Ascending aorta (tissue), 2 donors: ENCODE measurements around the gene GRIP2. TPM values are rescaled to one million over a fixed set of nuclear protein-coding genes. Genes with fewer than 3 reads are reported as not detected.
A peak's percentile ranks its signal among the peaks of the same experiment; 100 is the strongest.

ENCODE experiments used
- DNase-seq, 2 donors: peaks; one replicate each; pipeline ENCODE4 v3.0.0-alpha.2; 2019; ENCODE audit warnings: low spot score in 2 of 2
- H3K27ac ChIP-seq, 2 donors: fragments of 200-600 bp; sonication (generic); one replicate each; pipeline ENCODE4 v1.5.1; 2016 to 2017; ENCODE audit warnings: mild to moderate bottlenecking in 1 of 2
- H3K27me3 ChIP-seq: fragments of 200-600 bp; sonication (generic); one replicate; pipeline ENCODE4 v1.5.1; 2017
- H3K36me3 ChIP-seq, 2 donors: fragments of 200-600 bp; sonication (generic); one replicate each; pipeline ENCODE4 v1.5.1; 2016
- H3K4me1 ChIP-seq, 2 donors: fragments of 200-600 bp; sonication (generic); one replicate each; pipeline ENCODE4 v1.5.1; 2016 to 2017; ENCODE audit warnings: mild to moderate bottlenecking in 1 of 2
- H3K4me3 ChIP-seq, 2 donors: fragments of 200-600 bp; sonication (generic); one replicate each; pipeline ENCODE4 v1.5.1; 2016 to 2017; ENCODE audit warnings: mild to moderate bottlenecking in 1 of 2
- H3K9me3 ChIP-seq, 2 donors: fragments of 200-600 bp; sonication (generic); one replicate each; pipeline ENCODE4 v1.5.1; 2016
- CTCF ChIP-seq, 3 experiments: fragments of 200-600 bp in 2 of 3; fragments of 450-650 bp in 1 of 3; sonication (generic) in 2 of 3; IDR thresholded peaks; one replicate each; pipeline ENCODE4 v1.5.1; 2016 to 2019; ENCODE audit warnings: antibody characterized with exemption in 3 of 3, mild to moderate bottlenecking in 1 of 3, moderate library complexity in 1 of 3
- intact Hi-C: fragments of 100-400 bp; cut with DNase I; formaldehyde crosslinking; loops from one replicate; pipeline ENCODE4 v1.15.1; 2023
- total RNA-seq: library from RNA; depleted of rRNA; stranded (reverse); fragments of >200 nt; gene quantifications from one replicate; pipeline ENCODE4 v1.1.0, GENCODE V29; 2016

GRIP2 gene
- total RNA-seq, 1 donor from 2014 or later: 0.21 TPM

GRCh38 chr3:14452740-14453710 lies 87.1 kb downstream of the GRIP2 start:
- Histone ChIP-seq H3K4me3 (peak overlapping the region in 1 of 2 donors; percentile 2), H3K27me3 (no peaks in the 10 kb centered on the region), H3K4me1 (peaks cover 14 to 26% of the 10 kb centered on the region in 2 donors), H3K9me3 (no peaks in the 10 kb centered on the region), H3K27ac (peak overlapping the region; percentile 77 to 91), H3K36me3 (peaks cover 10 to 13% of the 10 kb centered on the region in 2 donors)
- intact Hi-C loops: loop anchor here (1.0 to 5.0 kb wide), 4 partner anchors 21 to 331 kb away; partner anchors contain the start of genes CHCHD4 and SLC6A6
- TF ChIP-seq CTCF (IDR thresholded peaks at IDR 0.05): no peak
- peak; percentile 88 to 96 for DNase-seq

DNA sequence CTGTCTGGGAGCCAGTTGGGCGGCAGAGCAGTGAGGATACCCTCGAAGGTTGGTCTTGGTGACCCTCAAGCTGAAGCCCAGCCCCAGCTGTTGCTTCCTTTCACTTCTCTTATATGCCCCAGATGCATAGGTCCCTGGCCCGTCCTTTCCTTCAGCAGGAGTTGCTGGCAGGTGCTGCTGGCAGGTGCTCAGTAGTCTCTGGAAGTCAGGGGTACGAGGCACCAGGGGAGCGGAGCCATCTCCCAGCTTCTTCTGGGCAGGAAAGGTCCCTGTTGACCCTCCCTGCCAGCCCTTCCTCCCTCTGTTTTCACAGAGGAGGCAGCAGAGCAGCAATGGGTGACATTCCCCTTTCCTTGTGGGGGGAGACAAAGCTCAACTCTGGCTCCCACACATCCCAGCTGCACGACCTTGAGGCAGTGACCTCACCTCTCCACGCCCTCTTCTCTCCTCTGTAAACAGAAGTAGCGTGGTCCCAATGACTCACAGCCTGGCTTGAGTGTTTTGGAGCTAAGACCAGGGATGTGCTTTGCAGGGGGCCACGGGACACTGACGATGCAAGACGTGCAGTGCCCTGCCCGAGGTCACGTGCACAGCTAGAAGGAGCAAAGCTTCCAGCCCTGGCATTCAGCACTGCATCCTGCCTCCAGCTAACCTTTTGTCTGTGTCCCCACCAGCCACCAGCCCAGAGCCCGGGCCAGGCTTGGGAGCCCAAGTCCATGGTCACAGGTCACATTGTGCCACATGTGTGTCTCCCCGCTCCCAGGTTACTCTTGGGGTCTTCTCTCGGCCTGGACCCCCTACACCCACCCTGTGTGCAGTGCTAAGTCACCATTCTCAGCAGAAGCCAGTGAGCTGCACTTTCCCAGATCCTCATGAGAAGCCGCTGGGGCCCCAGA lies 88.0 kb downstream of the GRIP2 start:
- H3K4me3 ChIP-seq: peak overlapping the region in 1 of 2 donors; percentile 2
- intact Hi-C loops: loop anchor here (5.0 kb wide), 2 partner anchors 310 to 330 kb away; partner anchors contain the start of gene CHCHD4

GRCh38 chr3:14450922-14451606 lies 89.1 kb downstream of the GRIP2 start:
- no peak for DNase-seq
- TF ChIP-seq CTCF (IDR thresholded peaks at IDR 0.05): no peak
- no peak overlapping the region for H3K4me3 ChIP-seq
- intact Hi-C loops: loop anchor here (5.0 kb wide), 2 partner anchors 309 to 329 kb away; partner anchors contain the start of gene CHCHD4
- no peaks in the 10 kb centered on the region for H3K9me3 ChIP-seq
- peaks cover 14 to 26% of the 10 kb centered on the region in 2 donors for H3K4me1 ChIP-seq
- H3K27me3 ChIP-seq: no peaks in the 10 kb centered on the region
- H3K27ac ChIP-seq: peak overlapping the region in 1 of 2 donors; percentile 77
- H3K36me3 ChIP-seq: peaks cover 26 to 28% of the 10 kb centered on the region in 2 donors

More for the DNA sequence above, 88.0 kb downstream of the GRIP2 start:
- Histone ChIP-seq H3K36me3 (peaks cover 17 to 22% of the 10 kb centered on the region in 2 donors), H3K27ac (peak overlapping the region; percentile 77 to 91), H3K9me3 (no peaks in the 10 kb centered on the region), H3K27me3 (no peaks in the 10 kb centered on the region), H3K4me1 (peaks cover 14 to 26% of the 10 kb centered on the region in 2 donors)
- peak; percentile 40 to 80 for DNase-seq
- TF ChIP-seq CTCF (IDR thresholded peaks at IDR 0.05): no peak

DNA sequence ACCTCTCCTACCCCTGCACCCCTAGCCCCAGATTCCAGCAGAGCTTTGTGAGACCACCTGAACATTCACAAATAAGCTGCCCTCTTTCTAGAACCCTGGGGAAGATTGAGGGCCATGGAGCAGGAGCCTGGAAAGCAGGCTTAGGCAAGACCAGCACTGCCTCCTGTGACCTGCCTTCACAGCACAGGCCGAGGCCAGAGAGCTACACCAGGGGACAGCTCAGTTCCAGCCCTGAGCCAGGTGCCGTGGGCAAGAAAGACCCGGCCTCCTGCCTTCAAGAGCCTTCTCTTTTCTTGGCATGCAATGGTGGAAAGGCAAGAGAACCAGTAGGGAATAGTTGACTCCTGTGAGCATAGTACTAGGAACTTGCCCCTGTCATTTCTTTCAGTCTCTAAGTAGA lies 89.6 kb downstream of the GRIP2 start:
- Histone ChIP-seq H3K36me3 (peaks cover 32 to 33% of the 10 kb centered on the region in 2 donors), H3K27me3 (no peaks in the 10 kb centered on the region), H3K4me3 (no peak overlapping the region), H3K4me1 (peaks cover 14 to 26% of the 10 kb centered on the region in 2 donors), H3K9me3 (no peaks in the 10 kb centered on the region), H3K27ac (no peak overlapping the region)
- DNase-seq: no peak
- intact Hi-C loops: loop anchor here (5.0 kb wide), 2 partner anchors 308 to 328 kb away; partner anchors contain the start of gene CHCHD4
- TF ChIP-seq CTCF (IDR thresholded peaks at IDR 0.05): no peak
